Astrocyte of the spinal cord (primary cell): Measurements from ENCODE around the gene LRRN3.

Experiments used
- DNase-seq: peaks from one replicate; pipeline ENCODE4 v3.0.0; 2011; ENCODE audit warnings: low read depth, low spot score
- H3K4me3 ChIP-seq: 2 replicates; pipeline ENCODE4 v1.5.1; 2011; ENCODE audit warnings: low read depth, mild to moderate bottlenecking, low read length, moderate library complexity
- in situ Hi-C: cut with HindIII; loops from 2 replicates; pipeline ENCODE4 v1.10.0; 2017; ENCODE audit warnings: low sequenced_read_pairs
- TF ChIP-seq, protein P1 (sequence below): IDR thresholded peaks from 2 replicates; pipeline ENCODE4 v1.5.1; 2012; ENCODE audit warnings: low read depth, mild to moderate bottlenecking, low read length, inconsistent platforms

LRRN3 gene

DNA sequence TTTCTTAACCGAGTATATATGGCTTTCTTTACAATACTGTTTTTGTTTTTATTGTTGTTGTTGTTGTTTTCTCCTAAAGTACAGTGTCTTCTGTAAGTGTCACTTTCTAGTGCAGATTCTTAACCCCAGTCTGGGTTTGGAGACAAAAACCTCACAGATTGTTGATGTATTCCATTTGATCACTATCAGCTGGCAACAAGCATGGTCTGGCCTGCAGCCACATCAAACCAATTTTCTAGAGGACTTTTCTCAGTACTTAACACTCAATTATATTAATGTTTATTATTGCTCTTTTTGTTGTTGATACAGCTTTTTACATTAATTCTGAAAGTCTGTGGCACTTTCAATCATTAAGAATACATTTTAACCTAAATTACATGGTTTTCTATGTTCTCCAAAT is 17.1 kb downstream of the LRRN3 start:
- TF ChIP-seq, protein P1, sequence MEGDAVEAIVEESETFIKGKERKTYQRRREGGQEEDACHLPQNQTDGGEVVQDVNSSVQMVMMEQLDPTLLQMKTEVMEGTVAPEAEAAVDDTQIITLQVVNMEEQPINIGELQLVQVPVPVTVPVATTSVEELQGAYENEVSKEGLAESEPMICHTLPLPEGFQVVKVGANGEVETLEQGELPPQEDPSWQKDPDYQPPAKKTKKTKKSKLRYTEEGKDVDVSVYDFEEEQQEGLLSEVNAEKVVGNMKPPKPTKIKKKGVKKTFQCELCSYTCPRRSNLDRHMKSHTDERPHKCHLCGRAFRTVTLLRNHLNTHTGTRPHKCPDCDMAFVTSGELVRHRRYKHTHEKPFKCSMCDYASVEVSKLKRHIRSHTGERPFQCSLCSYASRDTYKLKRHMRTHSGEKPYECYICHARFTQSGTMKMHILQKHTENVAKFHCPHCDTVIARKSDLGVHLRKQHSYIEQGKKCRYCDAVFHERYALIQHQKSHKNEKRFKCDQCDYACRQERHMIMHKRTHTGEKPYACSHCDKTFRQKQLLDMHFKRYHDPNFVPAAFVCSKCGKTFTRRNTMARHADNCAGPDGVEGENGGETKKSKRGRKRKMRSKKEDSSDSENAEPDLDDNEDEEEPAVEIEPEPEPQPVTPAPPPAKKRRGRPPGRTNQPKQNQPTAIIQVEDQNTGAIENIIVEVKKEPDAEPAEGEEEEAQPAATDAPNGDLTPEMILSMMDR = no peak
- no peak for DNase-seq
- in situ Hi-C loops = no loop called here
- no peak overlapping the region for H3K4me3 ChIP-seq

DNA sequence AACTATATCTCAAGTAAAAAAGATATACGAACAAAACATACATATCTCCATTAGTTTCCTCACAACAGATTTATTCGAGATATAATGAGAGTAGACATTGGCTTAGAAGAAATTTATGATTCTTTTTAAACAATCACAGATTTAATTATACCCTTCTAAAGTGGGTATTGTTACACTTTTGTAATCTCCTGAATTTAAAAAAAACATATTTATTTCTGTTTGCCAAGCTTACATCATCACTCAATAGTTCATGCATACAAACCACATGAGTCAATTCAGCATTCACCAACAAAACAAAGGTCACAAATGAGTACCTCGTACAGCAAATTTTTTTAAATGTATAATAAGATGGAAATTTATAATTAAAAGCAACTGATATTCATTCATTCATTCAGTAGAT is 17.6 kb downstream of the LRRN3 start:
- no peak for DNase-seq
- H3K4me3 ChIP-seq = no peak overlapping the region
- TF ChIP-seq, protein P1 = no peak
- in situ Hi-C loops = no loop called here

DNA sequence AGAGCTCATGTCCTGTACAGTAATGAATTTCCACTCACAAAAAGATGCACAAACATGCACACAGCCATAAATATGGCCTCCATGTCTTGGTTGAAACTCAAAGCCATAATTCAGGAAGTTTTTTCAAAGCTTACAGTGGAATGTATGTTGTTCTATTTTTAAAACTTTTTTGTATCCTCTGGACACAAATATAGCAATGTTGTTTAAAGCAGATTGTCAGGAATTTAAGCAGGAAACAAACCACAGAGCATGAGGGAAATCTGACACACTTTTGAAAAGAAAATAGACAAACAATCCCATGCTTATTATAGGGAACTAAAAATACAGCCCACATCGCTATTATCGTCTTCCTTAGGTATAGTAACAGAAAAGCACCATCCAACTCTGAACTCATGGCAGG is 21.5 kb downstream of the LRRN3 start:
- H3K4me3 ChIP-seq = no peak overlapping the region
- in situ Hi-C loops = no loop called here
- no peak for DNase-seq
- TF ChIP-seq, protein P1 = no peak

DNA sequence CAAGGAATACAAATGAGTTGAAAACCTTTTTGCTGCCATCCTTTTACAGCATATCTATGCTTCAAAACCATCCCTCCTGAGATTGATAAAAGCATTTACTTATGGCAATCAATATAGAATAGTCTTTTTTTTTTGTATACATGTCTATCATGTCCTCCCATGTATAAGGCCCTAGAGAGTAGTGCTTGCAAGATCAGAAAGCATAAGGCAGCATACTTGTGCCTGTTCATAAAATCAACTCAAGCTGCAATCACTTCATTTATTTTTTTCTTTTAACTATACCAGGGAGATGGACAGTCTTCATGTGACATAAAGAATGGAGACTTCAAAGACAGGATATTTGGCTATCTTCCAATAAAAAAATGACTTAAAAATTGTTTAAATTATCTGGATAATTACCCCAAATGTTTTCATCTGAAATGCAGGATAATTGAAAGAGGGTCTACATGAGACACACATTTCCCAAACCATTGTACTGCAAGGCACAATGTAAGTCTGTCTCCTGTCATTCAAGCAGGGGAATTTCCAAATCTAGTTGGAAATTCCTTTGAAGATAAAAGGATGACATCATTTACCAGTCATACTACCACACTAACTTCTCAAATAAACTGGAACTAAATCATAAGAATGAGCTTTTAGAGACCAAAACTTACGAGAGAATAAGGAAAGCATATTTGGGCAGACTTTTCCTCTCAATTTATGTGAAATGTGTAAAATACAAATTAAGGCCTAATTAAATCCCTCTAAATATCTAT is 22.5 kb downstream of the LRRN3 start:
- in situ Hi-C loops = no loop called here
- TF ChIP-seq, protein P1 = no peak
- DNase-seq = peak; percentile 70
- no peak overlapping the region for H3K4me3 ChIP-seq

DNA sequence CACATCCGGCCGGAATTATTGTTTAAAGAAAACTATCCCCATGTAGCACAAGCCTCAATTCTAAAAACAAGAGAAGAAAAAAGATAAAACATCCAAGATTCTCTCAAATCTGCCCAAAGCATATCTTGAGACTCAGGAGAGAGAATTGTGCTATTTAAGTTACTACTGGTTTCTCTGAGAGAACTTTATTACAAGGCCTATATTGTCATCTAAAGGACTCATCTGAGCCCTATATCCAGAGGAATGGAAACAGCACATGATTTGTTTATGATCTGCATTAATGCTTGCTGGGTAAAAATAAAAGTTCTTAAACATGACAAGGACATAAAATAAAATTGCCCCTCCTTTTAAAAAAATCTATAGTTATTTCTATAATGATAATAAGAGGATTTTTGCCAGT is 25.0 kb downstream of the LRRN3 start:
- no peak for DNase-seq
- TF ChIP-seq, protein P1 = no peak
- H3K4me3 ChIP-seq = no peak overlapping the region
- in situ Hi-C loops = no loop called here

DNA sequence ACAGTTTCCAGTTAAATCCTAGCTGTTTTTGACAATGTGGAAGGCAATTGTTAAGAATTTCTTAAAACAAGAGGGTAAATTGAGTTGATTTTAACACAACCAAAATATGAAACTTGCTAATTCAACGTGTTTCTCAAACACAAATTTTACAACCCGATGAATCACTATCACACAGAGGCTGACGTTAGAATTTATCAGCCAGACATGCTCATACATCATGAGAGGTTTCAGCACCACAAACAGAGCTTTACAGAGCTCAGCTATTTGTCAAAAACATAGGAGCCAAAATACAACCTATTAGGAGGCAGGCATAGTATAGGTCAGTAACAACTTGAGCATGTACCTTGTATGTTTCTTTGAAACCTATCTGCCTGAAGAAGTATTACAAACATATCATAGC is 36.1 kb downstream of the LRRN3 start:
- TF ChIP-seq, protein P1 = no peak
- DNase-seq = peak; percentile 12
- H3K4me3 ChIP-seq = no peak overlapping the region
- in situ Hi-C loops = no loop called here
